Mucosa of descending colon (tissue), 3 donors: ENCODE measurements around the gene RNF180. TPM values are rescaled to one million over a fixed set of nuclear protein-coding genes. Genes with fewer than 3 reads are reported as not detected.

ENCODE experiments used
- ATAC-seq: fragments of 200-7000 bp; cut with Tn5 transposase; one replicate; pipeline ENCODE4 v1.9.1; 2020; ENCODE audit warnings: mild to moderate bottlenecking, moderate library complexity
- DNase-seq, 3 donors: peaks; one replicate each; pipeline ENCODE4 v3.0.0-alpha.2; 2020
- H3K36me3 ChIP-seq: fragments of 200-600 bp; one replicate; pipeline ENCODE4 v1.8.0; 2021; ENCODE audit warnings: low read depth, mild to moderate bottlenecking
- H3K4me1 ChIP-seq: fragments of 200-600 bp; one replicate; pipeline ENCODE4 v1.8.0; 2021; ENCODE audit warnings: low read depth, mild to moderate bottlenecking
- H3K4me3 ChIP-seq: fragments of 200-600 bp; one replicate; pipeline ENCODE4 v1.8.0; 2021; ENCODE audit warnings: mild to moderate bottlenecking
- H3K9me3 ChIP-seq: fragments of 200-600 bp; one replicate; pipeline ENCODE4 v1.8.0; 2021; ENCODE audit warnings: mild to moderate bottlenecking
- CTCF ChIP-seq: fragments of 200-600 bp; IDR thresholded peaks from one replicate; pipeline ENCODE4 v1.8.0; 2022; ENCODE audit warnings: antibody characterized with exemption, mild to moderate bottlenecking
- intact Hi-C, 2 donors: fragments of 100-400 bp; cut with DNase I in 1 of 2; cut with micrococcal nuclease in 1 of 2; formaldehyde crosslinking; loops; one replicate each; pipeline versions ENCODE4 v1.11.0 to v1.11.1; 2022; cut with DNase I, micrococcal nuclease
- total RNA-seq, 3 donors: library from RNA; stranded (reverse); fragmentation: NEBNext Ultra II Directional in 2 of 3; extraction: Animal tissue kit (Norgen Biotek cat#: 25700) in 2 of 3; gene quantifications; one replicate each; pipeline versions ENCODE4 v1.2.1 to v1.2.4, GENCODE V29; 2021 to 2023
- donor health status: DM: no; HTN: no; CAD: no; lungs with moderate emphysema.
- donor health status: DM: no; HTN: no; CAD: no.
- donor health status: DM: no; HTN: yes; CAD: no.

The RNF180 gene
- total RNA-seq, 3 donors from 2014 or later, result 0.96 to 15.0 (median 2.8) TPM

- no peak for TF ChIP-seq CTCF
- ATAC-seq, result no peak
- H3K4me3 ChIP-seq, result no peak overlapping the region
- H3K36me3 ChIP-seq, result no peaks in the 10 kb centered on the region
- intact Hi-C loops, result no loop called here
- DNase-seq, result no peak
- H3K9me3 ChIP-seq, result no peaks in the 10 kb centered on the region
- no peaks in the 10 kb centered on the region for H3K4me1 ChIP-seq
Measured at GRCh38 chr5:64163746-64164145, 1.9 kb upstream of the RNF180 start.

GRCh38 chr5:64164166-64164565 is 1.5 kb upstream of the RNF180 start:
- ATAC-seq (no peak), DNase-seq (no peak)
- Histone ChIP-seq H3K9me3 (no peaks in the 10 kb centered on the region), H3K36me3 (no peaks in the 10 kb centered on the region), H3K4me3 (no peak overlapping the region), H3K4me1 (no peaks in the 10 kb centered on the region)
- intact Hi-C loops, result no loop called here
- no peak for TF ChIP-seq CTCF

- H3K4me1 ChIP-seq, result no peaks in the 10 kb centered on the region
- DNase-seq, result no peak
- no peaks in the 10 kb centered on the region for H3K36me3 ChIP-seq
- no peak overlapping the region for H3K4me3 ChIP-seq
- H3K9me3 ChIP-seq, result no peaks in the 10 kb centered on the region
- peak; percentile 14 for ATAC-seq
- no peak for TF ChIP-seq CTCF
- intact Hi-C loops, result no loop called here
Measured at GRCh38 chr5:64165160-64165499, 513 bp upstream of the RNF180 start.

GRCh38 chr5:64166201-64166959 is 737 bp downstream of the RNF180 start:
- intact Hi-C loops, result no loop called here
- no peaks in the 10 kb centered on the region for H3K36me3 ChIP-seq
- peak overlapping the region; percentile 21 for H3K4me3 ChIP-seq
- ATAC-seq, result no peak
- no peaks in the 10 kb centered on the region for H3K4me1 ChIP-seq
- no peaks in the 10 kb centered on the region for H3K9me3 ChIP-seq
- peak in 1 of 3 donors; percentile 6 for DNase-seq
- TF ChIP-seq CTCF, result no peak

- no peak for TF ChIP-seq CTCF
- Histone ChIP-seq H3K4me3 (no peak overlapping the region), H3K36me3 (no peaks in the 10 kb centered on the region), H3K4me1 (no peaks in the 10 kb centered on the region), H3K9me3 (peaks cover 2% of the 10 kb centered on the region)
- intact Hi-C loops, result no loop called here
- ATAC-seq (no peak), DNase-seq (no peak)
Measured at GRCh38 chr5:64176301-64176700, 10.7 kb downstream of the RNF180 start.
